ENCODE results near the gene TTR.

TTR gene

GRCh38 chr18:31630549-31630948, 38.9 kb downstream of the TTR start:
- Histone ChIP-seq H3K18ac (ENCODE audit: low read length) (no peak overlapping the region), H3K27me3 (ENCODE audit: control insufficient read depth in 3 of 3, insufficient read depth in 3 of 3, low read depth in 1 of 3, low read length in 3 of 3) (no peaks in the 10 kb centered on the region), H2AFZ (ENCODE audit: low read length) (no peak overlapping the region), H4K91ac (ENCODE audit: low read depth, low read length, poor library complexity) (no peak overlapping the region), H3K4me3 (ENCODE audit: low read length in 2 of 2) (no peak overlapping the region), H2BK12ac (ENCODE audit: low read length) (no peak overlapping the region), H2BK120ac (ENCODE audit: low read depth, low read length) (no peak overlapping the region), H2BK15ac (ENCODE audit: low read length) (no peak overlapping the region), H3K9ac (ENCODE audit: low read depth, low read length, poor library complexity) (no peak overlapping the region), H2BK5ac (ENCODE audit: low read length) (no peak overlapping the region), H3K14ac (ENCODE audit: low read length) (no peak overlapping the region), H3K9me3 (replicated peaks in 1 of 2; ENCODE audit: control insufficient read depth in 2 of 2, insufficient read depth in 1 of 2, low read depth in 1 of 2, low read length in 2 of 2) (peaks cover 0 to 10% of the 10 kb centered on the region in 2 donors), H3K23ac (ENCODE audit: low read depth, low read length, poor library complexity) (no peak overlapping the region), H3K27ac (replicated peaks; ENCODE audit: low read length) (no peak overlapping the region), H2AK5ac (ENCODE audit: low read depth, low read length) (no peak overlapping the region), H3K79me1 (ENCODE audit: low read depth, low read length) (no peaks in the 10 kb centered on the region), H3K36me3 (replicated peaks in 1 of 2; ENCODE audit: control insufficient read depth in 2 of 2, insufficient read depth in 2 of 2, low read length in 2 of 2) (peaks cover 7 to 42% of the 10 kb centered on the region in 2 donors), H3K4me2 (ENCODE audit: insufficient read depth, low read length, poor library complexity, severe bottlenecking) (no peak overlapping the region), H3K4ac (ENCODE audit: low read length) (no peak overlapping the region), H3K4me1 (ENCODE audit: control insufficient read depth in 2 of 2, insufficient read depth in 1 of 2, low read depth in 1 of 2, low read length in 2 of 2) (no peaks in the 10 kb centered on the region), H4K8ac (ENCODE audit: low read depth, low read length) (no peak overlapping the region)
- no CpG with 5 or more reads among the region's 4 CpGs for WGBS, 2 donors (ENCODE audit: extremely low coverage in 2 of 2, insufficient read length in 2 of 2, insufficient replicate concordance in 1 of 2)
- DNase-seq (ENCODE audit: low spot score) = no peak

DNA sequence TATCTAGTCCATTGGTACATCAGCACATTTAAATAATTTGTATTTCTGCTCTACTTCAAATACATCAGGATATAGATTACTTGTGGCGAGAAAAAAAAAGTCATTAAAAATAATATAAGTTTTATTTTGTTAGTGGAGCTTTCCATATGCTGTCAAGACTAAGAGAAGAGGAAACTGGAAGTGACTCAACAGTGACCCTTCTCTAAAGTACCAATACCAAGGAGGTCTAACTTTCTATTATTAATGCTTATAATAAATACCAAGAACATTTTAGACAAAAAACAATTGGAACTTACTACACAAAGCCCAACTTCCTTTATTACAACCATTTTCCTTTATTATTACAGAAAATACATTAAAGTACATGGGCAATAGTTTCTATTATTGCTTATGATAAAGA, 39.8 kb downstream of the TTR start:
- Histone ChIP-seq H3K23ac (ENCODE audit: low read depth, low read length, poor library complexity) (no peak overlapping the region), H2AK5ac (ENCODE audit: low read depth, low read length) (no peak overlapping the region), H2BK12ac (ENCODE audit: low read length) (no peak overlapping the region), H4K8ac (ENCODE audit: low read depth, low read length) (no peak overlapping the region), H2BK120ac (ENCODE audit: low read depth, low read length) (no peak overlapping the region), H3K27me3 (ENCODE audit: control insufficient read depth in 3 of 3, insufficient read depth in 3 of 3, low read depth in 1 of 3, low read length in 3 of 3) (no peaks in the 10 kb centered on the region), H3K36me3 (replicated peaks in 1 of 2; ENCODE audit: control insufficient read depth in 2 of 2, insufficient read depth in 2 of 2, low read length in 2 of 2) (peaks cover 5 to 32% of the 10 kb centered on the region in 2 donors), H3K18ac (ENCODE audit: low read length) (no peak overlapping the region), H3K4me1 (ENCODE audit: control insufficient read depth in 2 of 2, insufficient read depth in 1 of 2, low read depth in 1 of 2, low read length in 2 of 2) (no peaks in the 10 kb centered on the region), H3K14ac (ENCODE audit: low read length) (no peak overlapping the region), H3K4me2 (ENCODE audit: insufficient read depth, low read length, poor library complexity, severe bottlenecking) (no peak overlapping the region), H3K4ac (ENCODE audit: low read length) (no peak overlapping the region), H3K4me3 (ENCODE audit: low read length in 2 of 2) (no peak overlapping the region), H2BK5ac (ENCODE audit: low read length) (no peak overlapping the region), H3K9ac (ENCODE audit: low read depth, low read length, poor library complexity) (no peak overlapping the region), H3K79me1 (ENCODE audit: low read depth, low read length) (no peaks in the 10 kb centered on the region), H2BK15ac (ENCODE audit: low read length) (no peak overlapping the region), H2AFZ (ENCODE audit: low read length) (no peak overlapping the region), H3K27ac (replicated peaks; ENCODE audit: low read length) (no peak overlapping the region), H3K9me3 (replicated peaks in 1 of 2; ENCODE audit: control insufficient read depth in 2 of 2, insufficient read depth in 1 of 2, low read depth in 1 of 2, low read length in 2 of 2) (peaks cover 0 to 6% of the 10 kb centered on the region in 2 donors), H4K91ac (ENCODE audit: low read depth, low read length, poor library complexity) (no peak overlapping the region)
- no peak for DNase-seq (ENCODE audit: low spot score)
- no CpG with 5 or more reads among the region's 1 CpG for WGBS, 2 donors (ENCODE audit: extremely low coverage in 2 of 2, insufficient read length in 2 of 2, insufficient replicate concordance in 1 of 2)

DNA sequence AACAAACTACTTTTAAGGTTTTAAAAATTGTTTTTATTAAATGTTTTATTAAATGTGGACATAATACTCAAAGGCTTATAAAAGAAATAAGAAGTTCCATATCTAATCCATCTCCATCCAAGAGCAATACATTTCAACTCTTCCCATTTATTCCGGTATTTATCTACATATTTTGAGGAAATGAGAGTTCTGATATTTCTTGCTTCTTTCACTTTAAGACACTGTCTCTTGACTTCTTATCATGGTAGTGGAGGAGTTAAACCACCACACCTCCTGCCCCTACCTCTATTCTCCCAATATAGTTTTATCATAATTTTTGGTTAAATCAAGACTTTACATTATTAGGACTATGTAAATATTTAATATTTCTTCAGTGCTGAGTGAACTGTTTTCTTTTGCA, 40.7 kb downstream of the TTR start:
- no peak overlapping the region for H4K91ac ChIP-seq (ENCODE audit: low read depth, low read length, poor library complexity)
- H2BK15ac ChIP-seq (ENCODE audit: low read length) = no peak overlapping the region
- no peaks in the 10 kb centered on the region for H3K79me1 ChIP-seq (ENCODE audit: low read depth, low read length)
- no peak overlapping the region for H4K8ac ChIP-seq (ENCODE audit: low read depth, low read length)
- H2AK5ac ChIP-seq (ENCODE audit: low read depth, low read length) = no peak overlapping the region
- no peak overlapping the region for H3K9ac ChIP-seq (ENCODE audit: low read depth, low read length, poor library complexity)
- H3K4me2 ChIP-seq (ENCODE audit: insufficient read depth, low read length, poor library complexity, severe bottlenecking) = no peak overlapping the region
- DNase-seq (ENCODE audit: low spot score) = no peak
- no peak overlapping the region for H2BK12ac ChIP-seq (ENCODE audit: low read length)
- H3K9me3 ChIP-seq (replicated peaks in 1 of 2; ENCODE audit: control insufficient read depth in 2 of 2, insufficient read depth in 1 of 2, low read depth in 1 of 2, low read length in 2 of 2) = peaks cover 0 to 1% of the 10 kb centered on the region in 2 donors
- no peak overlapping the region for H3K18ac ChIP-seq (ENCODE audit: low read length)
- WGBS, 2 donors (ENCODE audit: extremely low coverage in 2 of 2, insufficient read length in 2 of 2, insufficient replicate concordance in 1 of 2) = no CpG with 5 or more reads among the region's 1 CpG
- H3K4ac ChIP-seq (ENCODE audit: low read length) = no peak overlapping the region
- H3K4me1 ChIP-seq (ENCODE audit: control insufficient read depth in 2 of 2, insufficient read depth in 1 of 2, low read depth in 1 of 2, low read length in 2 of 2) = no peaks in the 10 kb centered on the region
- no peak overlapping the region for H2BK120ac ChIP-seq (ENCODE audit: low read depth, low read length)
- no peak overlapping the region for H3K23ac ChIP-seq (ENCODE audit: low read depth, low read length, poor library complexity)
- no peak overlapping the region for H3K14ac ChIP-seq (ENCODE audit: low read length)
- H3K4me3 ChIP-seq (ENCODE audit: low read length in 2 of 2) = no peak overlapping the region
- peaks cover 4 to 34% of the 10 kb centered on the region in 2 donors for H3K36me3 ChIP-seq (replicated peaks in 1 of 2; ENCODE audit: control insufficient read depth in 2 of 2, insufficient read depth in 2 of 2, low read length in 2 of 2)
- H3K27me3 ChIP-seq (ENCODE audit: control insufficient read depth in 3 of 3, insufficient read depth in 3 of 3, low read depth in 1 of 3, low read length in 3 of 3) = no peaks in the 10 kb centered on the region
- no peak overlapping the region for H2AFZ ChIP-seq (ENCODE audit: low read length)
- H2BK5ac ChIP-seq (ENCODE audit: low read length) = no peak overlapping the region
- no peak overlapping the region for H3K27ac ChIP-seq (replicated peaks; ENCODE audit: low read length)

DNA sequence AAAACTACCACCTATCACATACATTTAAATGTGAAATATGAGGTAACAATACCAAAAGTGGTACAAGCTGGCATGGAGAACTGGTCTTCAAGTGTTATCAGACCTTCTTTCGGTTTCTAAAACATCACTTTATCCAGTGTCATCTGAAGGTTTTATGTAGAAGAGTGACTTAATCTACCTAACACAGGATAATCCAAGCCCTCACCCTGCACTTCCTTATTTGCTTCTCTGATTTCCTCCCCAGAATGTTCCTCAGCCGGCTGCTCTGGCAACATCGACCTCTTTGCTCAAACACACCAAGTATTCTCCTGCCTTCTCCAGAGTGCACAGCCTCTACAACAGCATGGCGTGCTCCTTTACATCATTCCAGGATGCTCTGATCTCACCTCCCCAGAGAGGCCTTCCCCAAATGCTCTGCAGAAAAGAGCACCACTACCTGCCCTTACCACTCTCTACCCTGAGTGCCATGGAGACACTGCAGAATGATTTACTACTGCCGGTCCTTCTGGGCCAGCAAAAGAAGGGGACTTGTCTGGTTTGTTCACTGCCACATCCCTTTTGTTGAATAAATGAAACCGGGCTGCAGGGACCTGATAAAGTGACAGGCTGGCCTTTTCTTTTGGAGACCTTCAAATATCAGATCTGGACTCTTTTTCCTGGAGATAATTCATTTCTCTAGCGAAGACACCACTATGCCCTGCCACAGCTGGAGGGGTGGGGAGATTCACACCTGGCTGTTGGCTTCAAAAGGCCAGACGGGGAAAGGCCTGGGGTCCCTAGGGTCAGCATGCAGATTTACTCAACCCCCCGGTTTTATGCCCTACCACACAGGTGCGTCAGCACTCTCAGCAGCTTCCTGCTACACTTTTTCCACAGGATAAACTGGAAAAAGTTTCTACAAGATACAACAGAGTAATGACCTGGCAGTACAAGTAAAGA, 42.0 kb downstream of the TTR start:
- H3K23ac ChIP-seq (ENCODE audit: low read depth, low read length, poor library complexity) = no peak overlapping the region
- H2BK120ac ChIP-seq (ENCODE audit: low read depth, low read length) = no peak overlapping the region
- no CpG with 5 or more reads among the region's 10 CpGs for WGBS, 2 donors (ENCODE audit: extremely low coverage in 2 of 2, insufficient read length in 2 of 2, insufficient replicate concordance in 1 of 2)

More for the DNA sequence above, 42.0 kb downstream of the TTR start:
- no peaks in the 10 kb centered on the region for H3K4me1 ChIP-seq (ENCODE audit: control insufficient read depth in 2 of 2, insufficient read depth in 1 of 2, low read depth in 1 of 2, low read length in 2 of 2)
- no peaks in the 10 kb centered on the region for H3K79me1 ChIP-seq (ENCODE audit: low read depth, low read length)
- no peak overlapping the region for H2AFZ ChIP-seq (ENCODE audit: low read length)
- H3K36me3 ChIP-seq (replicated peaks in 1 of 2; ENCODE audit: control insufficient read depth in 2 of 2, insufficient read depth in 2 of 2, low read length in 2 of 2) = peaks cover 4 to 32% of the 10 kb centered on the region in 2 donors
- no peak overlapping the region for H2BK12ac ChIP-seq (ENCODE audit: low read length)
- no peak overlapping the region for H3K9ac ChIP-seq (ENCODE audit: low read depth, low read length, poor library complexity)
- H2BK15ac ChIP-seq (ENCODE audit: low read length) = no peak overlapping the region
- no peak overlapping the region for H4K91ac ChIP-seq (ENCODE audit: low read depth, low read length, poor library complexity)
- DNase-seq (ENCODE audit: low spot score) = no peak
- no peak overlapping the region for H3K18ac ChIP-seq (ENCODE audit: low read length)
- H3K9me3 ChIP-seq (replicated peaks in 1 of 2; ENCODE audit: control insufficient read depth in 2 of 2, insufficient read depth in 1 of 2, low read depth in 1 of 2, low read length in 2 of 2) = peaks cover 0 to 5% of the 10 kb centered on the region in 2 donors
- no peak overlapping the region for H2AK5ac ChIP-seq (ENCODE audit: low read depth, low read length)
- no peak overlapping the region for H3K27ac ChIP-seq (replicated peaks; ENCODE audit: low read length)
- H2BK5ac ChIP-seq (ENCODE audit: low read length) = no peak overlapping the region
- H3K4ac ChIP-seq (ENCODE audit: low read length) = no peak overlapping the region
- H3K4me2 ChIP-seq (ENCODE audit: insufficient read depth, low read length, poor library complexity, severe bottlenecking) = no peak overlapping the region
- H3K14ac ChIP-seq (ENCODE audit: low read length) = no peak overlapping the region
- H4K8ac ChIP-seq (ENCODE audit: low read depth, low read length) = no peak overlapping the region
- H3K4me3 ChIP-seq (ENCODE audit: low read length in 2 of 2) = no peak overlapping the region
- no peaks in the 10 kb centered on the region for H3K27me3 ChIP-seq (ENCODE audit: control insufficient read depth in 3 of 3, insufficient read depth in 3 of 3, low read depth in 1 of 3, low read length in 3 of 3)

Measured in neuronal stem cell (in vitro differentiated cells).